NCI-H2081 treated with DMSO at 0.1 percent for 48 hours (cell line): Measurements from ENCODE around the gene ALCAM.

Experiments used
- DNase-seq: peaks from one replicate; lab custom pipeline; 2025; lab: John Stamatoyannopoulos, UW

The ALCAM gene

DNA sequence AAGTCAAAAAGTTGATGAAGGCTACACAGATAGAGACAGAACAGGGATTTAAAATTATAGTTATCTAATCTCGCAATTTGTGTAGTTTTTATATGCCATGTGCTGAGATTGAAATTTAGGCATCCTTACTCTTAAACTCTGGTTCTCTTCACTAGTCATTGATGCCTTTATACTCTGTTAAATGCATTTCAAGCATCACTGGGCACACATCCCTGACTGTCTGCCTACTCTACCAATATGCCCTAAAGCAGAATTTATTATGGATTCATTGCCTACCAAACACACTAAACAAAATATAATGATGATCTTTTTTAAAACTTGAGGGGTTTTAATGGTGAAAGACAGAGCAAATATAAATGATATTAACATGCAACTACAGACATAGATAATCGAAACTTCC lies 10.3 kb upstream of the ALCAM start:
- no peak for DNase-seq

DNA sequence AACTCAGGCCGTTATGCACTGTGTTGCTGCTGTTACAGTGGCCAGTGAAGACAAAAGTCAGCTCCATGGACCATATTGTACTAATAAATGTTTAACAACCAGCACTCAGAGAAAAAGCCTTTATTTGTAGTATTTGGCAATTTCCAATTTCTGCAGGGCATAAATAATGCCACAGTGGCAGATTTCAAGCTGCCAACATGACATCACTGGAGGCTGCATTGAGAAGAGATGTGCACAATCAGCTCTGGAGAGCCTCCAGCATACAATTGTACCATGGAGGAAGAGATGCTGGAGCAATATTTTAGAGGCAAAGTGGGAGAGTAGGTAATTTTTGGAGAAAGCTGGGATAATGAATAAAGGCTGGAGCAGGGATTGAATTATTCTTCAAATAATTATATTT lies 9.7 kb upstream of the ALCAM start:
- no peak for DNase-seq

GRCh38 chr3:105359098-105359762 lies 7.5 kb upstream of the ALCAM start:
- DNase-seq = no peak

- DNase-seq = no peak
Observed at GRCh38 chr3:105360003-105360402, 6.7 kb upstream of the ALCAM start.

GRCh38 chr3:105362021-105362665 lies 4.6 kb upstream of the ALCAM start:
- no peak for DNase-seq

GRCh38 chr3:105364128-105364527 lies 2.6 kb upstream of the ALCAM start:
- DNase-seq = no peak

DNA sequence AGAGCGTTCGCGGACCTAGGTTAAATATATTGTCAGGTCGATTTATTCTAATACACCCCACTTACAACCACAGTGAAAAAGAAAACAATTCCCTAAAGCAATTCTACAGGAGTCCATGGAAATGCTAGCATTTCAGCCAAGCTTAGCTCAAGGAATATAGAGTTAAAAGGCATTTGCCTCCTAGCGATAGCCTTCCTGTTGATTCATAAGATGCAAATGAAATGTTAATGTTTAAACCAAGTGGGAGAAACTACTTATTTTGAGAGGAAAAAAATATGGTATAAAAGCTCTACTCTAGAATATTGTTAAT lies 1.7 kb upstream of the ALCAM start:
- no peak for DNase-seq

DNA sequence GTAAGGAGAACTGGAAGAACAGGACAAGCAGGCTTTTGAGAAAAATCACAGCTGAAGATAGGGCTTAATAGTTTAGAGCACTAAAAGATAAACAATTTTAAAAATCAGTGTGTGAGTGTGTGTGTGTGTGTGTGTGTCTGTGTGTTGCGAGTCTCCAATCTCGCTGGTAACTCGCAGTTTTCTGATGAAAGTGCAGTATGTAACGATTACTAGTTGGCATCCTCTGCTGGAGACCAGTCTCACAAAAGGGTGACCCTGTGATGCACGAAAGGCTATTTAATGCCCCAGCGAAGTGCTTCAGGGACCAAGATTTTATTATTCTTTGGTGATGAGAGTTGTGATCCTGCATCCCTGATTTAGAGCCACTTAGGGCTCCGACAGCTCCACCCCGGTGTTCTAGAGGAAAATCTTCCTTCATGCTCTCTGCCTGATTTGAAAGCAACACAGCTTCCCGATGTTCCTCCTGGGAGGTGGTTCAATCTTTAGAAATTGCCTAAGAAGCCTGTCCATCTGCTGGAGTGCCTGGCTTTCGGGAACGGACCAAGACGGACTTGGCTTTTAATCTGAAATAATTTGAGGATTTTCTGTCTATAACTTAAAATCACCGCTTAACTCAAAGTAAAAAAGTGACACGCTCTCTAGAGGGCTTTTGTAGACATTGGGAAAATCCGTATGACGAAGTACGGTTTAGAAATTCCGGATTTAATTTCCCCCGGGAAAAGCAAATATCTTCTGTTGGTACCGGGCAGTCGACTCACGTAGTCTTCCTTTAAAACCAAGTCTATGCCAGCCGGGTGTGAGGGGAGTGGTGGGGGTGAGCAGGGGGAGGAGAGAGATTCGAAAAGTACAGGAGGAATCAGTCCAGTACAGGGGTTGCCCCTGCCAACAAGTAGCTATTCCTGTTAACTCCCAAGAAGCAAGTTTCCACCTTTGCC lies 1.1 kb upstream of the ALCAM start:
- DNase-seq = peak; percentile 27

DNA sequence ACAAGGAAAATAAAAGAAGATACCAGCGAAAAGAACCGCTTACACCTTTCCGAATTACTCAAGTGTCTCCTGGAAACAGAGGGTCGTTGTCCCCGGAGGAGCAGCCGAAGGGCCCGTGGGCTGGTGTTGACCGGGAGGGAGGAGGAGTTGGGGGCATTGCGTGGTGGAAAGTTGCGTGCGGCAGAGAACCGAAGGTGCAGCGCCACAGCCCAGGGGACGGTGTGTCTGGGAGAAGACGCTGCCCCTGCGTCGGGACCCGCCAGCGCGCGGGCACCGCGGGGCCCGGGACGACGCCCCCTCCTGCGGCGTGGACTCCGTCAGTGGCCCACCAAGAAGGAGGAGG lies 325 bp downstream of the ALCAM start:
- DNase-seq = no peak

GRCh38 chr3:105367406-105368213 lies 901 bp downstream of the ALCAM start:
- DNase-seq = no peak

- DNase-seq = no peak
Observed at GRCh38 chr3:105368566-105369499, 2.1 kb downstream of the ALCAM start.

- peak; percentile 45 for DNase-seq
Observed at GRCh38 chr3:105369500-105370371, 3.0 kb downstream of the ALCAM start.

DNA sequence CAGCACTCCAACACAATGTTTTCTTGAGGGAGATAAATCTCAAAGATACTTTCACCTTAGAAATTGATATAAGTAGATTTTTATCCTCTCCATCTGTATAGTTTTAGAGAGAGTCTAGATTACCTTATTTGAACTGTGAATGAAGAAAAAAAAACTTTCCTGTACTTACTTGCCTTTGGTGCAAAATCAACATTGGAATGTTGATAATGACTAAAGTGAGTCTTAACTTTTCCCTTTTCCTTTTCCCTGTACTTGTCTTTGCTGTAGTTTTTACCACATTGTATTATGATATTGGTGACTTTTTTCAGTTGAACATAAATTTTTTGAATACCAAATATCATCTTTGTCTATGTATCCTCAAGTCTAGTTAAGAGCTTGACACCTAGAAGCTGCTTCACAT lies 6.7 kb downstream of the ALCAM start:
- DNase-seq = no peak

GRCh38 chr3:105375750-105376511 lies 9.2 kb downstream of the ALCAM start:
- DNase-seq = no peak

GRCh38 chr3:105377716-105378115 lies 11.0 kb downstream of the ALCAM start:
- DNase-seq = no peak

DNA sequence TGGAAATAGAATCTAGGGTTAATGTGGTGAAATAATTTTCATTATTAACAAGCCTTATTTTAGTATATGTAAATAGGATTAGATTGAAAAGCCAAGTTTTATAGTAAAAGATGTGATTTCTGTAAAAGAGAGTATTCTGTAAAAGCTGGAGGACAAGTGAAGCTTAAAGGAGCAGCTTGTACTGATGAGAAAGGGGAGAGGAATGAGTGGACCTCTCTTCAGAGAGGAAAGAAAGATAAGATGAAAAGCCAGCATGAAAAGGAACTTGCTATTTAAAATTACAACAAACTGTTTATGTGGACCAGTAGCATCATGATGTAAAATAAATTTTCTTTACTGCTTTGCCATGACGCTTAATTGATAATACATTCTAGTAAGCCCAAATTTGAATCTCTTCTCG lies 18.5 kb downstream of the ALCAM start:
- DNase-seq = no peak

GRCh38 chr3:105385819-105386508 lies 19.3 kb downstream of the ALCAM start:
- no peak for DNase-seq

DNA sequence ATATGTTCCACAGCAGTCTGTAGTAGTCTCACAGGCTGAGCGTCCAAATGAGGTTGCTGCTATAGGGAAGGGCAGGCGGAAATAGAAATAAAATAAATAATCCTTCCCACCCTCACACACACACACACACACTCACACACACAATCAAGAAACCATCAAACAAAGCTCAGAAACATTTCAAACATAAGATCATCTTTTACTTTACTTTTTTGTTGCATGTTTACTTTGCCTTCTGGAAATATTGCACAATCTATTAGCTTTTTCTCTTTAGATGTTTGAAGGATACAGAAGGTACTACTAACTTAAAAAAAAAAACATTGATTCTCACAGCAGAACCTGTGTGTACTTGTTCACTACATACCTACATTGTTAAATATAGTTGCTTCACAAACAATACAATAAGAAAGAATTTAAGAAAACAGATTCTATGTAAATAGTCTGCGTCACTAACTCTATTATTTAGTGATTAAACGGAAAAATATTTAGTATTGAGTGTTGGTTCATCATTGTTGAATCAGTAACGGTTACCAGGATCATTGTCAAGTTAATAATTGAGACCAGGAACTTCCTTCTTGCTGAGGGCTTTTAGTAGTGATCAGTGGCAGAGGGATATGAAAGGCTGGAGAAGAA lies 20.5 kb downstream of the ALCAM start:
- DNase-seq = no peak
